ENCODE results near the gene GSK3A. TPM values are rescaled to one million over a fixed set of nuclear protein-coding genes. Genes with fewer than 3 reads are reported as not detected.

GSK3A gene
- total and polyA plus RNA-seq, 2 donors, result 12.7 to 31.4 TPM

DNA sequence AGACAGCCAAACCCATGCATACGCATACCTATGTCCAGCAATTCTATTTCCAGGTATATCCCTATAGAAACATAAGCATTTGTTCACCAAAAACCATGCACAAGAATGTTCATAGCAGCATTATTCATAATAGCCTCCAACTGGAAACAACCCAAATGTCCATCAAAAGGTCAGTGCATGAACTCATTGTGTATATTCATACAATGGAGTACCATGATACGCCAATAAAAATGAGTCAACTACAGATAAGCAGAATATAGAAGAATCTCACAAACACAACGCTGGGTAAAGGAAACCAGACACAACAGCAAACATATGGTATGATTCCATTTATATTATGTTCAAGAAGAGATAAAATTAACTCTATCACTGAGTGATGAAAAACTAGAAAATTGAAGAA, 48.7 kb downstream of the GSK3A start:
- Histone ChIP-seq H3K36me3 (ENCODE audit: control insufficient read depth in 2 of 2, insufficient read depth in 2 of 2, low read length in 1 of 2) (peaks cover 16% of the 10 kb centered on the region in 2 donors), H3K4me3 (ENCODE audit: low read length in 2 of 2) (no peak overlapping the region), H3K27ac (ENCODE audit: low read depth in 1 of 2, low read length in 1 of 2) (no peak overlapping the region), H3K4me1 (ENCODE audit: control insufficient read depth in 2 of 2, insufficient read depth in 2 of 2, low read length in 2 of 2) (peaks cover 20 to 35% of the 10 kb centered on the region in 2 donors), H3K27me3 (ENCODE audit: control insufficient read depth in 2 of 2, insufficient read depth in 1 of 2, low read length in 1 of 2) (no peaks in the 10 kb centered on the region), H3K9me3 (ENCODE audit: control insufficient read depth in 2 of 2, insufficient read depth in 1 of 2, low read length in 1 of 2) (peaks cover 3 to 4% of the 10 kb centered on the region in 2 donors)
- DNase-seq (ENCODE audit: low read depth in 6 of 9, low spot score in 9 of 9), result no peak
- WGBS, result 95% methylated on average over 3 of the region's 3 CpGs

GRCh38 chr19:42193294-42193693, 49.1 kb downstream of the GSK3A start:
- WGBS, result 98% methylated on average over 1 of the region's 1 CpG
- H3K9me3 ChIP-seq (ENCODE audit: control insufficient read depth in 2 of 2, insufficient read depth in 1 of 2, low read length in 1 of 2), result peaks cover 3 to 4% of the 10 kb centered on the region in 2 donors
- H3K27me3 ChIP-seq (ENCODE audit: control insufficient read depth in 2 of 2, insufficient read depth in 1 of 2, low read length in 1 of 2), result no peaks in the 10 kb centered on the region
- H3K4me1 ChIP-seq (ENCODE audit: control insufficient read depth in 2 of 2, insufficient read depth in 2 of 2, low read length in 2 of 2), result peaks cover 16 to 31% of the 10 kb centered on the region in 2 donors
- peaks cover 12% of the 10 kb centered on the region in 2 donors for H3K36me3 ChIP-seq (ENCODE audit: control insufficient read depth in 2 of 2, insufficient read depth in 2 of 2, low read length in 1 of 2)
- no peak overlapping the region for H3K4me3 ChIP-seq (ENCODE audit: low read length in 2 of 2)
- no peak for DNase-seq (ENCODE audit: low read depth in 6 of 9, low spot score in 9 of 9)
- no peak overlapping the region for H3K27ac ChIP-seq (ENCODE audit: low read depth in 1 of 2, low read length in 1 of 2)

DNA sequence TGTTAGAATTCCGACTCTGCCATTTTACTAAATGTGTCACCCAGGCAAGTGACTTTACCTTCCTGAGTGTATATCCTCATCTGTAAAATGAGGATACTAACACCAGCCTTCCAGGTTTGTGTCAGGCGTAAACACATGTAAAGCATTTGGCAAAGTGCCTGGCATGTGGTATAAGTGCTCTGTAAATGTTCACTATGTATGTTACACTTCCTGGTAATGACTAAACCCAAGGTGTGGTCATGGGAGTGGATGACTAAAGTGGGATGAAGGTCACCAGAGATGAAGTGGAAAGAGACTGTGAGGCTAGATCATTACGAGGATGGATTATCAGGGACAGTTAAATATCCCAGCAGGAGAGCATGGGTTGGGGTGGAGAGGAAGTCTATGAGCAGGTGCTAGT, 50.5 kb downstream of the GSK3A start:
- WGBS, result 85% methylated on average over 3 of the region's 3 CpGs
- Histone ChIP-seq H3K27ac (ENCODE audit: low read depth in 1 of 2, low read length in 1 of 2) (no peak overlapping the region), H3K36me3 (ENCODE audit: control insufficient read depth in 2 of 2, insufficient read depth in 2 of 2, low read length in 1 of 2) (peaks cover 4 to 5% of the 10 kb centered on the region in 2 donors), H3K27me3 (ENCODE audit: control insufficient read depth in 2 of 2, insufficient read depth in 1 of 2, low read length in 1 of 2) (no peaks in the 10 kb centered on the region), H3K4me1 (ENCODE audit: control insufficient read depth in 2 of 2, insufficient read depth in 2 of 2, low read length in 2 of 2) (peaks cover 4 to 16% of the 10 kb centered on the region in 2 donors), H3K9me3 (ENCODE audit: control insufficient read depth in 2 of 2, insufficient read depth in 1 of 2, low read length in 1 of 2) (peaks cover 3 to 4% of the 10 kb centered on the region in 2 donors), H3K4me3 (ENCODE audit: low read length in 2 of 2) (no peak overlapping the region)
- DNase-seq (ENCODE audit: low read depth in 6 of 9, low spot score in 9 of 9), result no peak

- no peak for DNase-seq (ENCODE audit: low read depth in 6 of 9, low spot score in 9 of 9)
- Histone ChIP-seq H3K27ac (ENCODE audit: low read depth in 1 of 2, low read length in 1 of 2) (no peak overlapping the region), H3K4me1 (ENCODE audit: control insufficient read depth in 2 of 2, insufficient read depth in 2 of 2, low read length in 2 of 2) (peaks cover 0 to 12% of the 10 kb centered on the region in 2 donors), H3K9me3 (ENCODE audit: control insufficient read depth in 2 of 2, insufficient read depth in 1 of 2, low read length in 1 of 2) (peaks cover 3 to 4% of the 10 kb centered on the region in 2 donors), H3K36me3 (ENCODE audit: control insufficient read depth in 2 of 2, insufficient read depth in 2 of 2, low read length in 1 of 2) (peaks cover 3 to 4% of the 10 kb centered on the region in 2 donors), H3K27me3 (ENCODE audit: control insufficient read depth in 2 of 2, insufficient read depth in 1 of 2, low read length in 1 of 2) (no peaks in the 10 kb centered on the region), H3K4me3 (ENCODE audit: low read length in 2 of 2) (no peak overlapping the region)
- WGBS, result 84% methylated on average over 1 of the region's 1 CpG
These were observed 51.1 kb downstream of the GSK3A start for GRCh38 chr19:42191330-42191729.

DNA sequence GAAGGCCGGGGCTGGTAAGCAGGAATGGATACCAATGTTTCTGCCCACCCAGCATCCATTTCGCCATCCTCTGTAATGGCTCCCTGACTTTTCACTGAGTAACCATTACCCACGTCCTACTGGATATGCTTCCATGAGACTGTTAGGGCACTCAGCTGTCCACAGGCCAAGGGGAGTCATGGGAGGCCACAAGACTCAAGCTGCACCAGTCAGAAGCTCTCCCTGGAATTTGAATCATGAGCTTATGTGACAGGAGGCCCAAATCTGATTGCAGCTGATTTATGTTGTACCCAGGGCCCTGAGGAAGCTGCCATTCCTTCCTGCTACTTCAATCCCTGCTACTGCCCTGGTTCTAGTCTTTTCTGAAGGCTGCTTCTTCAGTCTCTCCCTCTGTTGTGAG, 53.3 kb downstream of the GSK3A start:
- DNase-seq (ENCODE audit: low read depth in 6 of 9, low spot score in 9 of 9), result no peak
- WGBS, result 95% methylated on average over 3 of the region's 3 CpGs

DNA sequence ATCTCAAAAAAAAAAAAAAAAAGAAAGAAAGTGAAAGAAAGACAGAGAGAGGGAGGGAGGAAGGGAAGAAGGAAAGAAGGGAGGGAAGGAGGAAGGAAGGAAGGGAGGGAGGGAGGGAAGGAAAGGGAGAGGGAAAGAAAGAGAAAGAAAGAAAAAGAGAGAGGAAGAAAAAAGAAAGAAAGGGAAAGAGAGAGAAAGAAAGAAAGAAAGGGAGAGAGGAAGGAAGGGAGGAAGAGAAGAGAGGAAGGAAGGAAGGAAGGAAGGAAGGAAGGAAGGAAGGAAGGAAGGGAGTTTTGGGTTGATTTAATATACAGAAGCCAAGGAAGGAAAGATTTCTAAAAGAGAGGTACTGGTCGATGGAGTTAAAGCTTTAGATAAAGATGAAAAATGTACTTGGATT, 53.7 kb downstream of the GSK3A start:
- H3K9me3 ChIP-seq (ENCODE audit: control insufficient read depth in 2 of 2, insufficient read depth in 1 of 2, low read length in 1 of 2), result peaks cover 3 to 4% of the 10 kb centered on the region in 2 donors
- H3K4me1 ChIP-seq (ENCODE audit: control insufficient read depth in 2 of 2, insufficient read depth in 2 of 2, low read length in 2 of 2), result peaks cover 18 to 28% of the 10 kb centered on the region in 2 donors
- H3K4me3 ChIP-seq (ENCODE audit: low read length in 2 of 2), result no peak overlapping the region
- DNase-seq (ENCODE audit: low read depth in 6 of 9, low spot score in 9 of 9), result no peak
- no peaks in the 10 kb centered on the region for H3K27me3 ChIP-seq (ENCODE audit: control insufficient read depth in 2 of 2, insufficient read depth in 1 of 2, low read length in 1 of 2)
- no peaks in the 10 kb centered on the region for H3K36me3 ChIP-seq (ENCODE audit: control insufficient read depth in 2 of 2, insufficient read depth in 2 of 2, low read length in 1 of 2)
- H3K27ac ChIP-seq (ENCODE audit: low read depth in 1 of 2, low read length in 1 of 2), result no peak overlapping the region
- 98% methylated on average over 1 of the region's 1 CpG for whole genome bisulfite sequencing

More for the DNA sequence above, 53.3 kb downstream of the GSK3A start:
- Histone ChIP-seq H3K27me3 (ENCODE audit: control insufficient read depth in 2 of 2, insufficient read depth in 1 of 2, low read length in 1 of 2) (no peaks in the 10 kb centered on the region), H3K9me3 (ENCODE audit: control insufficient read depth in 2 of 2, insufficient read depth in 1 of 2, low read length in 1 of 2) (peaks cover 3 to 4% of the 10 kb centered on the region in 2 donors), H3K4me1 (ENCODE audit: control insufficient read depth in 2 of 2, insufficient read depth in 2 of 2, low read length in 2 of 2) (peaks cover 18 to 26% of the 10 kb centered on the region in 2 donors), H3K27ac (ENCODE audit: low read depth in 1 of 2, low read length in 1 of 2) (no peak overlapping the region), H3K36me3 (ENCODE audit: control insufficient read depth in 2 of 2, insufficient read depth in 2 of 2, low read length in 1 of 2) (no peaks in the 10 kb centered on the region), H3K4me3 (ENCODE audit: low read length in 2 of 2) (no peak overlapping the region)

- no peaks in the 10 kb centered on the region for H3K36me3 ChIP-seq (ENCODE audit: control insufficient read depth in 2 of 2, insufficient read depth in 2 of 2, low read length in 1 of 2)
- H3K9me3 ChIP-seq (ENCODE audit: control insufficient read depth in 2 of 2, insufficient read depth in 1 of 2, low read length in 1 of 2), result no peaks in the 10 kb centered on the region
- H3K4me3 ChIP-seq (ENCODE audit: low read length in 2 of 2), result no peak overlapping the region
- peak in 5 of 9 donors; percentile 47 to 80 (median 53) for DNase-seq (ENCODE audit: low read depth in 6 of 9, low spot score in 9 of 9)
- peaks cover 0 to 24% of the 10 kb centered on the region in 2 donors for H3K27me3 ChIP-seq (ENCODE audit: control insufficient read depth in 2 of 2, insufficient read depth in 1 of 2, low read length in 1 of 2)
- peaks cover 18 to 21% of the 10 kb centered on the region in 2 donors for H3K4me1 ChIP-seq (ENCODE audit: control insufficient read depth in 2 of 2, insufficient read depth in 2 of 2, low read length in 2 of 2)
- peak overlapping the region in 1 of 2 donors; percentile 55 for H3K27ac ChIP-seq (ENCODE audit: low read depth in 1 of 2, low read length in 1 of 2)
These were observed 57.1 kb downstream of the GSK3A start for GRCh38 chr19:42185277-42185676.

DNA sequence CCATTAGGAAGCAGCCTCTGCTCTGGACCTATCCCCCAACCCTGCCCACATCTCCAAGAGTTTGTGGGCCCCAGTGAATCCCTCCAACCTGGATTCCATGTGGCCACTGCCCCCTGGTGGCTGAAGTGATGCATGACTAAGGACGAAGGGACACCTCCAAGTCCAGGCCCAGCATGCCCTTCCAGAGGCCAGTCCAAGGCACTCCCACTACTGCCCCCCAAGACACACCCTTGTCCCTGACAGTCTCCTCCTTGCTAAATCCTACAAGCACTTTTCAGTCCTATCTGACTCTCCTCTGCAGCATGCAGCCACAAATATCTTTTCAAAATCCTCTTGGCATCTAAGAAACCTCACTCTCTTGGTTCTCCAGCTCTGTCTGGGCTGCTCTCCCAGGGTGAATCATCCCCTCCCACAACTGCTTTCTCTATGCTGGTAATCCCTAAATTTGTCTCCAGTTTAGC, 58.0 kb downstream of the GSK3A start:
- H3K27me3 ChIP-seq (ENCODE audit: control insufficient read depth in 2 of 2, insufficient read depth in 1 of 2, low read length in 1 of 2), result peaks cover 4 to 33% of the 10 kb centered on the region in 2 donors
- H3K27ac ChIP-seq (ENCODE audit: low read depth in 1 of 2, low read length in 1 of 2), result no peak overlapping the region
- 8% methylated on average over 1 of the region's 1 CpG for WGBS
- H3K4me3 ChIP-seq (ENCODE audit: low read length in 2 of 2), result no peak overlapping the region
- H3K9me3 ChIP-seq (ENCODE audit: control insufficient read depth in 2 of 2, insufficient read depth in 1 of 2, low read length in 1 of 2), result no peaks in the 10 kb centered on the region
- H3K36me3 ChIP-seq (ENCODE audit: control insufficient read depth in 2 of 2, insufficient read depth in 2 of 2, low read length in 1 of 2), result no peaks in the 10 kb centered on the region
- peaks cover 18 to 28% of the 10 kb centered on the region in 2 donors for H3K4me1 ChIP-seq (ENCODE audit: control insufficient read depth in 2 of 2, insufficient read depth in 2 of 2, low read length in 2 of 2)
- DNase-seq (ENCODE audit: low read depth in 6 of 9, low spot score in 9 of 9), result peak in 3 of 9 donors; percentile 49 to 74 (median 67)

Data from thymus (tissue), 11 donors.